ENCODE data around the gene NUFIP2.

GRCh38 chr17:29245401-29245800 is 48.5 kb downstream of the NUFIP2 start:
- TF ChIP-seq POLR2A (IDR thresholded peaks at IDR 0.05) = no peak
- TF ChIP-seq, protein P1, sequence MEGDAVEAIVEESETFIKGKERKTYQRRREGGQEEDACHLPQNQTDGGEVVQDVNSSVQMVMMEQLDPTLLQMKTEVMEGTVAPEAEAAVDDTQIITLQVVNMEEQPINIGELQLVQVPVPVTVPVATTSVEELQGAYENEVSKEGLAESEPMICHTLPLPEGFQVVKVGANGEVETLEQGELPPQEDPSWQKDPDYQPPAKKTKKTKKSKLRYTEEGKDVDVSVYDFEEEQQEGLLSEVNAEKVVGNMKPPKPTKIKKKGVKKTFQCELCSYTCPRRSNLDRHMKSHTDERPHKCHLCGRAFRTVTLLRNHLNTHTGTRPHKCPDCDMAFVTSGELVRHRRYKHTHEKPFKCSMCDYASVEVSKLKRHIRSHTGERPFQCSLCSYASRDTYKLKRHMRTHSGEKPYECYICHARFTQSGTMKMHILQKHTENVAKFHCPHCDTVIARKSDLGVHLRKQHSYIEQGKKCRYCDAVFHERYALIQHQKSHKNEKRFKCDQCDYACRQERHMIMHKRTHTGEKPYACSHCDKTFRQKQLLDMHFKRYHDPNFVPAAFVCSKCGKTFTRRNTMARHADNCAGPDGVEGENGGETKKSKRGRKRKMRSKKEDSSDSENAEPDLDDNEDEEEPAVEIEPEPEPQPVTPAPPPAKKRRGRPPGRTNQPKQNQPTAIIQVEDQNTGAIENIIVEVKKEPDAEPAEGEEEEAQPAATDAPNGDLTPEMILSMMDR (IDR thresholded peaks at IDR 0.05) = no peak

Data from testis (tissue), 2 donors.